Retinal pigment epithelial cell (primary cell): ENCODE measurements around the gene TEX261.

Source experiments
- DNase-seq: peaks from one replicate; pipeline ENCODE4 v3.0.0-alpha.2; 2010; ENCODE audit warnings: low read depth
- H3K4me3 ChIP-seq: 2 replicates; pipeline ENCODE4 v1.5.1; 2011; ENCODE audit warnings: mild to moderate bottlenecking, low read length, control low read depth, moderate library complexity
- TF ChIP-seq, protein P1 (sequence below): conservative IDR thresholded peaks from 2 replicates; pipeline ENCODE4 v1.5.1; 2011; ENCODE audit warnings: low read depth, low read length, control low read depth, inconsistent platforms

Gene TEX261

DNA sequence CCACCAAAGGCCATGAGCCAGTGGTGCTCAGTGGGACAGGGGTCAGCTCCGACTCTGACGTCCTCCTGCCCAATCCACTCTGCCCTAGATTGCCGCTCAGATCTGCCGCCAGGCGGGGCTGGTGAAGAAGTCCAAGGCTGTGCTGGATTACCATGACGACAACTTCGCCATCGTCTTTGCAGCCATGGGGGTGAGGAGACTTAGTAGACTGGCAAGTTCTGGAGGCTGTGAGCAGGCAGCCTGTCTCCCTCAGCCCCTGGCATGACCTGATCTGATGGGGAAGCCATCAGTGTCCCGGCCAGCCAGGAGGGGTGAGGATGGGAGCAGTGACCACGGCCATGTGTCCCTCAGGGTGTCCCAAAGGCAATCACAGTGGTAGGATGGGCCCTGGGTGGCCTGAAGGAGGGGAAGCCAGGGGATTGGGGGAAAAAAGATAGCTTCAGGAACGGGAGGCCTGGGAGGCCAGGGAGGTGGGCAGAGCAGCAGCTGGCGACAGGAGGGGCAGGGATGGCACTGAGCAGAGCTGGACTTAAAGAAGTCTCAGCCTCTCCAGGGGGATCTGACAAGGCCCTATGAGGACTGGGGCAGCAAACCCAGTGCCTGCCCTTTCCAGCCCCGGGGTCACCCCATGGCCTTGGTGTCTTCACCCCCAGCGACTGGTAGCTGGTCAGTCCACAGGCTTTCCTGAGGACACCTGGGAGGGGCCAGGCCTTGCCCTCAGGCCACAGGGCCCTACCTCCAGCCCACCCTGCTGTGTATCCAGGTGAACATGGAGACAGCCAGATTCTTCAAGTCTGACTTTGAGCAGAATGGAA is 33.6 kb downstream of the TEX261 start:
- TF ChIP-seq, protein P1, sequence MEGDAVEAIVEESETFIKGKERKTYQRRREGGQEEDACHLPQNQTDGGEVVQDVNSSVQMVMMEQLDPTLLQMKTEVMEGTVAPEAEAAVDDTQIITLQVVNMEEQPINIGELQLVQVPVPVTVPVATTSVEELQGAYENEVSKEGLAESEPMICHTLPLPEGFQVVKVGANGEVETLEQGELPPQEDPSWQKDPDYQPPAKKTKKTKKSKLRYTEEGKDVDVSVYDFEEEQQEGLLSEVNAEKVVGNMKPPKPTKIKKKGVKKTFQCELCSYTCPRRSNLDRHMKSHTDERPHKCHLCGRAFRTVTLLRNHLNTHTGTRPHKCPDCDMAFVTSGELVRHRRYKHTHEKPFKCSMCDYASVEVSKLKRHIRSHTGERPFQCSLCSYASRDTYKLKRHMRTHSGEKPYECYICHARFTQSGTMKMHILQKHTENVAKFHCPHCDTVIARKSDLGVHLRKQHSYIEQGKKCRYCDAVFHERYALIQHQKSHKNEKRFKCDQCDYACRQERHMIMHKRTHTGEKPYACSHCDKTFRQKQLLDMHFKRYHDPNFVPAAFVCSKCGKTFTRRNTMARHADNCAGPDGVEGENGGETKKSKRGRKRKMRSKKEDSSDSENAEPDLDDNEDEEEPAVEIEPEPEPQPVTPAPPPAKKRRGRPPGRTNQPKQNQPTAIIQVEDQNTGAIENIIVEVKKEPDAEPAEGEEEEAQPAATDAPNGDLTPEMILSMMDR: no peak
- no peak overlapping the region for H3K4me3 ChIP-seq
- DNase-seq: no peak

DNA sequence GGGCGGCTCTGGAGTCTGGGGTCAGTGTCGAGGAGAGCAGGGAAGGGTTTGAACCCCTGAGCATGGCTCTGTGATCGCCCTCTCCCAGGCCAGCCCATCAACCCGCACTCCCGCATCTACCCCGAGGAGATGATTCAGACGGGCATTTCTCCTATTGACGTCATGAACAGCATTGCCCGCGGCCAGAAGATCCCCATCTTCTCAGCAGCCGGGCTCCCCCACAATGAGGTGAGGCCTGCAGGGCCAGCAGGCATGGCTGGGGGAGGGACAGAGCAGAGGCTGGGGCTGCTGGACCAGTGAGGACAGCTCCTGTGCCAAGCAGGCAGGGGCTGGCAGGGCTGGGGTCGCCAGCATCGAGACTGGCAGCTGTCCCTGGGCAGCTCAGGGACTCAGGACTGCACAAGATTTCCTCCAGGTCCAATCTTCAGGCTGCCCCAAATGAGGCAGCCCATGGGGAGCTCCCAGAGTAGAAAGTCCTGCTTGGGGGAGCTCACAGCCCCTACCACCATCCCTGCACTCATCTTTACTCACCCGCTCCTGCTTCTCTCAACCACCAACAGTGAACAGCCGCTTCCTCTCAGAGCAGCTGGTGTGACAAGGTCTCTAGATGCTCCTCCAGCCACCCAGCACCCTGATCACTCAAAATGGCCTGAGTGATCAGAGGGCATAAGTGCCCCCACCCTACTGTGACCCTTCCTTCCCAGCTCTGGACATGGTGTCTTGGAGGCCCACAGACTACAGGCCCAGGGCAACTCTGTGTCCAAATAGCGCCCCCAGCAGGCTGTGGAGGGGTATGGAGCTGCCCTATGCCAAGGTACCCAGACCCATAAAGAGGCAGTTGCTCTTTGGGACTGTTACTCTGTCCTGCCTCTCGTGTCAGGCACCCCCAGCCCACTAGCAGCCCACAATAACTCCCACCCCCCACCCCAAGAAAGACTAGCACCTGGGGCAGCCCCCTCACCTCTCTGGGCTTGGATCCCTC is 34.5 kb downstream of the TEX261 start:
- no peak overlapping the region for H3K4me3 ChIP-seq
- DNase-seq: no peak
- TF ChIP-seq, protein P1: peak; percentile 34

DNA sequence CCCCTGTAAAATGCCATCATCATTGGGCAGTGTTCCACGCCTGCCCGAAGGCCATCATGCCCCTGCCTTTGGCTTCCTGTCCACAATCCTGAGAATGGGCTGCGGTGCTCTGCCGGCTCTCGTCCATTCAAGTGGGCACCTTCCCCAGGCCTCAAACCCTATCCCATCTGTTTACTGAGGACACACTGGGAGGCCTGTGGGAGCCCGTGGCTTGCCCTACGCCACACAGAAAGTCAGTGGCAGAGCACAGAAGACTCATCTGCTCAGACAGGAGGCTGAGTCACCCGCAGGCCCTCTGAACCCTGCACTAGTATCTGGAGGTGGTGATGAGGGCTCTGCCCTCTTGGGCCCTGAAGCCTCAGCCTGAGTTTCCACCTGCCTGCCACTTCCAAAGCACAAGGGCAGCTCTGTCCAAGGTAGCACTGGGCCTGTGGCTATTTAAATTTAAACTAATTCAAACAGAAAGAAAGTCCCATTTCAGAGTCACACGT is 35.4 kb downstream of the TEX261 start:
- DNase-seq: no peak
- no peak overlapping the region for H3K4me3 ChIP-seq
- TF ChIP-seq, protein P1: no peak

DNA sequence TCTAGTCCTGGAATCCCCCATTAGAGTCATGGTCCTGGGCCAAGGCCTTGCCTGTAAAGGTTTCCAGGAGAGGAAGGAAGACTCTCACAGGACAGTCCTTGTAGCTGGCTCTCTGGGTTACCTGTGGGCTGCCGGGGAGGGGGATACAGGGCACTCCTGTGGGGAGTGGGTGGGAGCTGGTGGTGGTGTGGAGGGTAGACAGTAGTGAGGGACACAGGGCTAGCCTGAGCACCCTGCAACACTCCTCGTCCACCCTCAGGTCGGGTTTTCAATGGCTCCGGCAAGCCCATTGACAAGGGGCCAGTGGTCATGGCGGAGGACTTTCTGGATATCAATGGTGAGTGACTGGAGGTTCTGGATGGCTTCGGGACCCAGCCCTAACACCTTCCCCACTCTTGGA is 35.9 kb downstream of the TEX261 start:
- TF ChIP-seq, protein P1: no peak
- no peak for DNase-seq
- no peak overlapping the region for H3K4me3 ChIP-seq

DNA sequence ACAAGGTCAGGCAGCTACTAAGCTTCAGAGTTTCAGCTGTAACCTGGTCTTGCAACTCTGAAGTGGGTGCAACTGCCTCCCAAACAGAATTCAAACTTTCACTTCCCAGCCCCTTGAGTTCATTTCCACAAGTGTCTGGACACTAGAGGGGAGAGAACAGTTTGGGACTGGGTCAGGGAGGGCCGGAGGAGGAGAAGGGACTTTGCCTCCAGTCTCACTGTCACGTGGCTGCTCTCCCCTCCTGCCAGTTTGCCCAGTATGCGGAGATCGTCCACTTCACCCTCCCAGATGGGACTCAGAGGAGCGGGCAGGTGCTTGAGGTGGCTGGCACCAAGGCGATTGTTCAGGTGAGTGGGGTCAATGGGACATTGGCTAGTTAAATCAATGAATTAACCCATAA is 36.9 kb downstream of the TEX261 start:
- no peak overlapping the region for H3K4me3 ChIP-seq
- TF ChIP-seq, protein P1: no peak
- DNase-seq: no peak

DNA sequence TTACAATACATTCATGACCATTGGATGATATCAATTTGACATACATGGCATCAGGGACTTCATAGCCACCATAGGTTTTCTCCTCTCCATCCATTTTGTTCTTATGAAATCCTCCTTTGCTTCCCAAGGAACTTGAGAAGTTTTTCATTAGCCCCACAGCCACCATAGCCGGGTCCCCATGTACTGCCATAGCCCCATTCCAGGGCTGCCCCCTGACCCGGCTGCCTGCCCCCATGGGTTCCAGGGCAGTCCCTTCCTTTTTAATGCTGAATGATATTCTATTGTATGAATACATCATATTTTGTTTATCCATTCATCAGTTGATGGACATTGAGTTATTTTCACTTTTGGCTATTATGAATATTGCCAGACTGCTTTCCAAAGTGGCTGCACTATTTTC is 38.5 kb downstream of the TEX261 start:
- TF ChIP-seq, protein P1: no peak
- DNase-seq: no peak

More for the DNA sequence above, 38.5 kb downstream of the TEX261 start:
- no peak overlapping the region for H3K4me3 ChIP-seq
